Thyroid gland (tissue), 4 donors: ENCODE results near the gene RUVBL1. TPM values are rescaled to one million over a fixed set of nuclear protein-coding genes. Genes with fewer than 3 reads are reported as not detected.

ENCODE experiments used
- DNase-seq, 2 donors: peaks; one replicate each; pipeline ENCODE4 v3.0.0-alpha.2; 2019
- H3K27ac ChIP-seq, 3 donors: fragments of 200-600 bp; sonication (generic); 1 replicate in 2 of 3; 2 replicates in 1 of 3; pipeline ENCODE4 v1.5.1; 2016 to 2019; ENCODE audit warnings: mild to moderate bottlenecking in 1 of 3, moderate library complexity in 1 of 3
- H3K27me3 ChIP-seq: fragments of 200-600 bp; sonication (generic); one replicate; pipeline ENCODE4 v1.5.1; 2019
- H3K36me3 ChIP-seq, 2 donors: fragments of 200-600 bp; sonication (generic); one replicate each; pipeline ENCODE4 v1.5.1; 2016 to 2019
- H3K4me1 ChIP-seq, 2 donors: fragments of 200-600 bp; sonication (generic); one replicate each; pipeline ENCODE4 v1.5.1; 2017 to 2019
- H3K4me3 ChIP-seq, 3 donors: fragments of 200-600 bp; sonication (generic); replicated peaks in 1 of 3; 1 replicate in 2 of 3; 2 replicates in 1 of 3; pipeline ENCODE4 v1.5.1; 2016; ENCODE audit warnings: mild to moderate bottlenecking in 1 of 3
- H3K9me3 ChIP-seq: fragments of 200-600 bp; sonication (generic); one replicate; pipeline ENCODE4 v1.5.1; 2017
- POLR2A ChIP-seq, 2 donors: fragments of 450-650 bp; IDR thresholded peaks; one replicate each; pipeline ENCODE4 v1.6.1; 2017; ENCODE audit warnings: antibody characterized with exemption in 2 of 2, mild to moderate bottlenecking in 2 of 2, moderate library complexity in 1 of 2
- WGBS, 2 donors: methylation state at CpG; one replicate each; pipeline ENCODE4 v1.1.5; 2017; 5-methylcytosine and 5-hydroxymethylcytosine counted together
- intact Hi-C: fragments of 100-400 bp; cut with DNase I; formaldehyde crosslinking; loops from one replicate; pipeline ENCODE4 v1.15.1; 2023
- total RNA-seq, 4 donors: library from RNA; depleted of rRNA; stranded (reverse); fragments of >200 nt; gene quantifications; one replicate each; pipeline ENCODE4 v1.2.3, GENCODE V29; 2016
- TF ChIP-seq, protein P1 (sequence below), 6 experiments: fragments of 200-600 bp in 3 of 6; fragments of 450-650 bp in 3 of 6; sonication (generic) in 3 of 6; IDR thresholded peaks; one replicate each; pipeline ENCODE4 v1.5.1; 2016 to 2019; ENCODE audit warnings: antibody characterized with exemption in 6 of 6, mild to moderate bottlenecking in 2 of 6, inconsistent platforms in 1 of 6, moderate library complexity in 1 of 6

RUVBL1 gene
- total RNA-seq, 4 donors from 2014 or later = 23.4 to 44.1 (median 29.6) TPM

DNA sequence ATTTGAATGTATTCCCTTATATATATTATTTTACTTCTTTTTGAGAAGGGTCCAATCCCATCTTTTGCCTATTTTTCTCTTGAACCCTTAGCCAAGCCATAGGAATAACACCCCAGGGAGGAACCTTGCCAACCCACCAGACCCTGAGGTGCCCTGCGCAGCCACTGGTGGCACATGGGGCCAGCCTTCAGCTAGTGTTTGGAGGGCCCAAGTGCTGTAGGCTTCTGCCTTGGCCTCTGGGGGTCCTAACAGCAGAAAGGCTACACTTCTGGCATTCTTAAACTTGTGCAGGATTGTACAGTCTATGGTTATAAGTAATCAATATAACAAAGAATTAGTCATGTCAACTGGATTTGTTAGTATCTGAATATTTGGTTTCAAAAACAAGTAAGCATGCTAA lies 34.5 kb downstream of the RUVBL1 start:
- Histone ChIP-seq H3K36me3 (peaks cover 0 to 2% of the 10 kb centered on the region in 2 donors), H3K9me3 (no peaks in the 10 kb centered on the region), H3K4me3 (no peak overlapping the region), H3K27me3 (no peaks in the 10 kb centered on the region), H3K4me1 (no peaks in the 10 kb centered on the region), H3K27ac (no peak overlapping the region)
- no peak for DNase-seq
- intact Hi-C loops = no loop called here
- WGBS, 2 donors = 96 to 100% methylated on average over 1 of the region's 1 CpG
- TF ChIP-seq, protein P1, sequence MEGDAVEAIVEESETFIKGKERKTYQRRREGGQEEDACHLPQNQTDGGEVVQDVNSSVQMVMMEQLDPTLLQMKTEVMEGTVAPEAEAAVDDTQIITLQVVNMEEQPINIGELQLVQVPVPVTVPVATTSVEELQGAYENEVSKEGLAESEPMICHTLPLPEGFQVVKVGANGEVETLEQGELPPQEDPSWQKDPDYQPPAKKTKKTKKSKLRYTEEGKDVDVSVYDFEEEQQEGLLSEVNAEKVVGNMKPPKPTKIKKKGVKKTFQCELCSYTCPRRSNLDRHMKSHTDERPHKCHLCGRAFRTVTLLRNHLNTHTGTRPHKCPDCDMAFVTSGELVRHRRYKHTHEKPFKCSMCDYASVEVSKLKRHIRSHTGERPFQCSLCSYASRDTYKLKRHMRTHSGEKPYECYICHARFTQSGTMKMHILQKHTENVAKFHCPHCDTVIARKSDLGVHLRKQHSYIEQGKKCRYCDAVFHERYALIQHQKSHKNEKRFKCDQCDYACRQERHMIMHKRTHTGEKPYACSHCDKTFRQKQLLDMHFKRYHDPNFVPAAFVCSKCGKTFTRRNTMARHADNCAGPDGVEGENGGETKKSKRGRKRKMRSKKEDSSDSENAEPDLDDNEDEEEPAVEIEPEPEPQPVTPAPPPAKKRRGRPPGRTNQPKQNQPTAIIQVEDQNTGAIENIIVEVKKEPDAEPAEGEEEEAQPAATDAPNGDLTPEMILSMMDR (IDR thresholded peaks at IDR 0.05) = no peak
- no peak for TF ChIP-seq POLR2A (IDR thresholded peaks at IDR 0.05)

DNA sequence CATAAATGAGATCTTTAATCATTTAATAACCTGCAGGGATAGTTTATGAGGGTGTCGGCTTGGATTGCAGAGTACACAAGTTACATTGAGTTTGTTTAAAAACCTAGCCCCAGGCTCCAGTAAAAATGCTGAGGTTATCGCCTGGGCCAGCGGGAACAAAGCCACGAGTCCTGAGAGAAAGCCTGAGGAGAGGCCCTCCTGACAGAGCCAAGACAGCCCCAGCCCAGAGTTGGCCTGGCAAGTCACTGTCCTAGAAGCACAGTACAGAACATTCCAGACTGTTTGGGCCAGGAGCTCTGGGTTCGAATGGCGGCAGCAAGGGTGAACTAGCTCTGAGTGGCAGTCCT lies 39.0 kb downstream of the RUVBL1 start:
- DNase-seq = no peak
- H3K4me1 ChIP-seq = peaks cover 0 to under 1% of the 10 kb centered on the region in 2 donors
- no peak overlapping the region for H3K4me3 ChIP-seq
- intact Hi-C loops = no loop called here
- H3K27ac ChIP-seq = no peak overlapping the region
- H3K27me3 ChIP-seq = no peaks in the 10 kb centered on the region
- 79 to 83% methylated on average over 6 of the region's 6 CpGs for WGBS, 2 donors
- H3K9me3 ChIP-seq = no peaks in the 10 kb centered on the region
- TF ChIP-seq, protein P1 (IDR thresholded peaks at IDR 0.05) = no peak
- no peak for TF ChIP-seq POLR2A (IDR thresholded peaks at IDR 0.05)
- peaks cover 0 to 2% of the 10 kb centered on the region in 2 donors for H3K36me3 ChIP-seq

DNA sequence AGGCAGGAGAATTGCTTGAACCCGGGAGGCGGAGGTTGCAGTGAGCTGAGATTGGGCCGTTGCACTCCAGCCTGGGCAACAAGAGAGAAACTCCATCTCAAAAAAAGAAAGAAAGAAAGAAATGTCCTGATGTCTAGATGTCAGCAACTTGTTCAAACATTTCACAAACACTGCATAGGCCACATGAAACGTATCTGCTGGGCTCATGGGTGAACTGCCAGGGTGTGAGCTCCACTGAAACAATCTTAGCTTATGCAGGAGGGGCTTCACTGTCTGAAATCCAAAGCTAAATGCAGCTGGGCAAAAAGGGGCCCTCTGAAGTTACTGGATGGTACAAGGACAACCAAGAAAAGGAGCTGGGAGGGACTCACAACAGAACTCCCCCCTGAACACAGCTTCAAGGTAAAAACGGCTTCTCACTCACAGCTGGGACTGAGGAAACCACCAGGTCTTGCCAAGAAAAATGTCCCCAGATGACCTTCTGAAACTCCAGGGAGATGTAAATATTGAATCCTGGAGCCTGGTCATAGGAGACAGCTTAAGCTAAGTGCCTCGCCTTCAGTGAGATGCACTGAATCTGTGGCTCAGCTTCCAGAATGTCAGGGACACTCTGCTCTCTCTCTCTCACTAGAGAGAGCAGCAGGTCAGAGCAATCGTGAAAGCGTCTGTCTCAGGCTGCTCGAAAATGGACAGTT lies 39.5 kb downstream of the RUVBL1 start:
- no peak for DNase-seq
- Histone ChIP-seq H3K27me3 (no peaks in the 10 kb centered on the region), H3K4me1 (peaks cover 0 to 6% of the 10 kb centered on the region in 2 donors), H3K27ac (no peak overlapping the region), H3K36me3 (peaks cover 0 to 2% of the 10 kb centered on the region in 2 donors), H3K4me3 (no peak overlapping the region), H3K9me3 (no peaks in the 10 kb centered on the region)
- intact Hi-C loops = no loop called here
- 81 to 85% methylated on average over 9 of the region's 9 CpGs for WGBS, 2 donors
- no peak for TF ChIP-seq POLR2A (IDR thresholded peaks at IDR 0.05)
- TF ChIP-seq, protein P1 (IDR thresholded peaks at IDR 0.05) = no peak

DNA sequence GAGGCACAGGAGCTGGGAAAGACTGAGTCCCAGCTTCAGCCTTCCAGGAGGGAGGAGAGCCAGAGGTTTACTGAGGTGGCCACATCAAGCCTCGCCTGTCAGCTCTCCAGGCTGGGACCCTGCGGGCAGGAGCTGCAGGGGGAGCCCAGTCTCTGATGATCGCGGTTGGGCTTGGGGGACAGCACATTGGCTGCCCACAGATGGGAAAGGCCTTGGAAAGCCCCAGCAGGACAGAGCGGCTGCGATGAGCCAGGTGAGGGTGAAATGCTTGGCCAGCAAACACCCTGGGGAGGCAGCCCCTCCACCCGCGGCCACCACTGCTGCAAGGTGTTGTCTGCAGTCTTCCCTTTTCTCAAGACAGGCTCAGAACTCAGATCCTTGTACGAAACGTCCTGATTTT lies 40.2 kb downstream of the RUVBL1 start:
- TF ChIP-seq, protein P1 (IDR thresholded peaks at IDR 0.05) = no peak
- no peak for TF ChIP-seq POLR2A (IDR thresholded peaks at IDR 0.05)
- WGBS, 2 donors = 87 to 88% methylated on average over 9 to 10 of the region's 10 CpGs
- Histone ChIP-seq H3K9me3 (no peaks in the 10 kb centered on the region), H3K27ac (no peak overlapping the region), H3K27me3 (no peaks in the 10 kb centered on the region), H3K36me3 (peaks cover 0 to 2% of the 10 kb centered on the region in 2 donors), H3K4me3 (no peak overlapping the region), H3K4me1 (peaks cover 0 to 7% of the 10 kb centered on the region in 2 donors)
- intact Hi-C loops = no loop called here
- DNase-seq = no peak

DNA sequence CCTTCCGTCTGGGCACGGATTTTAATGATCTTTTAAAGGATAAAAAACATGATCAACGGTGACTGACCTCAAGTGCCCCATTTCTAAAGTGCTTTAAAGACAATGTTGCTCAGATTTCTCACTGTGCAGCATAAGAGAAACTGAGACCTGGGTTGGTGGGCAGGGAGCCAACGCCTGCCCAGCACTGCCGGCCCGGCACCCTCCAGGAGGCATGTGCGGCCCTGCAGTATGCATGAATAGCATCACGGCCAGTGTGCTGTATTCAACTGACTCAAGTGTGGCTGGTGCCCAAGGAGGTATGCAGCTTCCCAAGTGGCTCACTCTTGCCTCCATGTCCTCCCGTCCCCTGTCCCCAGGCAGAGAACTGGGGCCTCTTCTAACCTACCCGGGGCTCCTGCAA lies 41.1 kb downstream of the RUVBL1 start:
- 87 to 97% methylated on average over 8 to 10 of the region's 10 CpGs for WGBS, 2 donors
- H3K27ac ChIP-seq = no peak overlapping the region

More for the DNA sequence above, 41.1 kb downstream of the RUVBL1 start:
- intact Hi-C loops = no loop called here
- Histone ChIP-seq H3K36me3 (peaks cover 0 to 2% of the 10 kb centered on the region in 2 donors), H3K4me3 (no peak overlapping the region), H3K9me3 (no peaks in the 10 kb centered on the region), H3K4me1 (peaks cover 0 to 7% of the 10 kb centered on the region in 2 donors), H3K27me3 (no peaks in the 10 kb centered on the region)
- no peak for TF ChIP-seq POLR2A (IDR thresholded peaks at IDR 0.05)
- TF ChIP-seq, protein P1 (IDR thresholded peaks at IDR 0.05) = no peak
- no peak for DNase-seq
